GM18519 (cell line): Measurements from ENCODE around the gene ENHO.
A peak's percentile ranks its signal among the peaks of the same experiment; 100 is the strongest.
"Not testable (repeated sequence)": the region's sequence is repeated elsewhere in the genome, so short reads cannot be mapped to it uniquely, and the experiment has no call there.

Experiments used
- ATAC-seq: cut with Tn5 transposase; IDR thresholded peaks from one replicate; pipeline ENCODE4 v1.9.1; 2021; ENCODE audit warnings: mild to moderate bottlenecking, moderate library complexity; ENCODE audit not compliant: unreplicated experiment, low FRiP score

The ENHO gene

DNA sequence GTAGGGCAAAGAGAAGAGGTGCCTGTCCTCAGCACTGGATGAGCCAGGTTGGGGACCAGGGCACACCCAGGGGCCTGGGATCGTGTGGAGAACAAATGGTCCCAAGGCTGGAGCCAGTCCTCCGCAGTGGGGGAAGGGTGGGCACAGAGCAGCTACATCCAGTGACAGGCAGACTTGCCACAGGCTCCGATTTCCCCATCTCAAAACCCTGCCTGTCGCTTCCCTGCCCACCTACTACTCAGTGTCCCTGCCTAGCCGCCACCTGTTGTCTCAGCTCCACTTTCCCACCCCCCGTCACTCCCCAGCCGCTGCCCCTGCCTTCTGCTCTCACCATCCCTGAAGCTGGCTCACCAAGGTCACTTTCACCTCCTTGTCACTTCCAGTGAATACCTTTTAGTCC, 13.9 kb upstream of the ENHO start:
- ATAC-seq, result no peak

DNA sequence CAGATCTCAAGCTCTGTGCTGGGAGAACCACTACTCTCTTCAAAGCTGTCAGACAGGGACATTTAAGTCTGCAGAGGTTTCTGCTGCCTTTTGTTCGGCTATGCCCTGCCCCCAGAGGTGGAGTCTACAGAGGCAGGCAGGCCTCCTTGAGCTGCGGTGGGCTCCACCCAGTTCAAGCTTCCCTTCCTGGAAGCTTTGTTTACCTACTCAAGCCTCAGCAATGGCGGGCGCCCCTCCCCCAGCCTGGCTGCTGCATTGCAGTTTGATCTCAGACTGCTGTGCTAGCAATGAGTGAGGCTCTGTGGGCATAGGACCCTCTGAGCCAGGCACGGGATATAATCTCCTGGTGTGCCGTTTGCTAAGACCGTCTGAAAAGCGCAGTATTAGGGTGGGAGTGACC, 9.3 kb upstream of the ENHO start:
- not testable (repeated sequence) for ATAC-seq

DNA sequence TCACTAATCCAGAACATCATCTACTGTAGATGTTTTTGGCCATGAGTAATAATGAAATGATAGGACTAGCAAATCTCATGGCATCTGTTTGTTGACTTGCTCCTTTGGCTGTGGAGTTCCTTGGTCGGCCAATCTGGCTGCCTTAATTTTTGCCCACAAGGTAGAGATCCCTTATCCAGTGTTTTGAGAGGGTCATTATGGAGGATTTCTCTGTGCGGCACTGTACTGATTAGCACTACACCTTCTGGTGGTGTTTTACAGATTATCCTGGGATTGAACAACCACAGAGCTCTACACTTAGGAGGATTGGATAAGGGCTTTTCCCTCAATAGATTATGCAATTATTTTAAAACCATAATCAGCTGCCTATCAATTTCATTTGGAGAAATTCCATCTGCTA, 3.2 kb upstream of the ENHO start:
- ATAC-seq, result no peak

DNA sequence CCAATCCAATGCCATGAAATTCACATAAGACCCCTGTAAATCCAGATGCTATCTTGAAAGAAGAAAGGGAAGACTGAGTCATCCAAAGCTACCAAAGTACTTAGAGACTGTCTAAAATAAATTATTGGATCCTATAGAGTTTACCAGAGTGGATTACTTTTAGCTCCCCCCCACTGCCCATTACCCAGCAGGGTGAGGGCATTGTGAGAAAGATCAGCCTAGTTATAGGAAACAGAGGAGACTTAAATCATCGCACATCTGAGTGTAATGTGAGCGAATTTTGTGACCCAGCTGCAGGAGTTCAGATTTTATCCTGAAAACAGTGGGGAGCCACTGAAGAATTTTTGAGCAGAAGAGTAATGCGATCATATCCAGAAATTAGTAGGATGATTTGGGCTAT, 1.6 kb upstream of the ENHO start:
- ATAC-seq, result no peak

DNA sequence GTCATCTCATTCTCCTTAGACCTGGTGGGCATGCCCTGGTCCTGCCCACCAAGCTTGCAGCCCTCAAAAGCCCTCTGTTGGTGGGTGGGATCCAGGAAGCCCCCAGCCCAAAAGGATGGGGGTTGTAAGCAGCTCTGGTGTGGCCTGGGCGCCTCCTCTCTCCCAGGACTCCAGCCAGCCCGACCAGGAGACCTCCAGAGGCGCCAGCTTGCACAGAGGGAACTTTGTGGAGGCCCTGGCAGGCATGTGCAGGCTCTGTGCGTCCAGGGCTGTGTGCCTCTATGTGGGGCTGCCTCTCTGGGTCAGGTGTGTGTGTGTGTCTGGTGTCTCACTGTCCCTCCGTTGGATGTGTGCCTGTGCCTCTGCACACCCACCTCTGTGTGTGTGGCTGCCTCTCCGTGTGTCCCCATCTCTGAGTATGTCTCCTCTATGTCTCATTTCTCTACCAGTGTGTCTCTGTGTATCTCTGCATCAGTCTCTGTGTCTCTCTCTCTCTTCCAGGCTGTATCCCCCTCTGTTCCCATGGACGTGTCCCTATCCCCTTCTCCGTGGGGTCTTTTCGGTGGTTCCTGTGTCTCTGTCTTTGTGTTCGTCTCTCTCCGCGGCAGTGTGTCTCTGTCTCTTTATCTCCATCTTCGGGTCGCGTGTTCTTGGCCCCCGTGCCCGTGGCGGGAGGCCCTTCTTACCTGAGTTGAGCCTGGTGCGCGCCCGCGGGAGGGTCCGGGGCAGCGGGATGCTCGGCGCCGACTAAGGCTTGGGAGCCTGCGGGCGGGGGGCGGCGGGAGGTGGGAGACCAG, 501 bp downstream of the ENHO start:
- peak; percentile 11 for ATAC-seq

DNA sequence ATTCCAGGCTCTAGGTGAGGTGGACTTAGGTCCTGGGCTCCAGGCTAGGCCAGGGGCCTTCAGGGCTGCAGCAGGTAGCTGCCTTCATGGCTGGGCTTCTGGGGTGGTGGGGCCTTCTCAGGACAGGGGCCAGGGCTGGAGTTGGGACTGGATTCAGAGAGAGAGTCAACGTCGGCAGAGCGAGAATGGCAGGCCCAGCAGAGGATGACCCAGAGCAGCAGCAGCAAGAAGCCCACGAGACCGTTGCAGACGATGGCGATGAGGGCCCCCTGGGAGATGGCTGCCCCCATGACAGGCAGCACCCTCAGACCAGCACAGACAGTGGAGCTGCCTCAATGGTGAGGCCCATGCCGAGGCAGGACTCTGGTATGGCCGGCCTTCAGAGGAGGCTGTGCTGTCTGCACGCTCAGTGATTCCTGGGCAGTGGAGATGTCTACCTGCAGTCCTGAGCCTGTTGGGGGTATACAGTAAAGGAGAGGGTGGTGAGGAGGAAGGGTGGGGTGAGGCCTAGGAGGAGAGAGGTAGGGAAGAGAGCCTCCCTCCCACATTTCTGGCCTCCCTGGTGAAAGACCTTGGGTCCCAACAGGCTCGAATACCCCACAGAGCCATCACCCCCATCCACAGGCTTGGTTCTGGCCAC, 1.3 kb downstream of the ENHO start:
- no peak for ATAC-seq

DNA sequence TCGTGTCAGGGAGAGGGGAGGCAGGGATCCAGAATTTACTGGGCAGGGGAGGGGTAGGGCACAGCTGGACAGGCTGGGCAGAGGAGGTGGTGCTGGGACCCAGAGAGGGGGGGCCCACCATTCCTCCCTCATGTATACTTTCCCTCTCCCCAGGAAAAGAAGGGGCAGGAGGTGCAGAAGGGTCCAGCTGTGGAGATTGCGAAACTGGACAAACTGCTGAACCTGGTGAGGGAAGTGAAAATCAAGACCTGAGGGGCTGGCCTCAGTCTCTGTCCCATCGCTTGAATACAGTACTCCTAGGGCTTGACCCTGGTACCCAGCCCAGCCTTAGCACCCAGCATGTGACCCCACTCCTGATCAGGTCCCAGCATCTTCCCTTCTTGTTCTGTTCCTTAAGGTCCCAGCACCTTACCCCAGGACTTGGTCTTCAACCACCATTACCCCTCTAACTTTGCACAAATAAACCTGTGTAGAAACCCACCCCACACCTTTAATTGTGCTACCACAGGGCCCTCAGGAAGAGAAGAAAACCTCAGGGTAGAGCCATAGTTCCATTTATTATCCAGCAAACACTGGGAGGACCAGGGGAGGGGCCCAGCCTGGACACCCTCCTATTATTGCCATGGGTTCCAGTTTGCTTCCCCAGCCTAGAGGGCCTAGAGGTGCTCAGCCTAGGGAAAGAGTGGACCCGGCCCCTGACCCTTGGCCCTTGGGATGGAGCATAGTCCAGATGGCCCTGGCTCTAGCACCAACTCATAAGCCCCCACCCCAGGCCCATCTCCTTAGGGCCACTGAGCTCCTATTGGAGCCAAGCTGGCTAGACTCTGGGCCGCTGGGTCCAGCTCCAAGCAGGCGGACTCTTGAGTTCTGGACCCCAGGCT, 2.0 kb downstream of the ENHO start:
- no peak for ATAC-seq

DNA sequence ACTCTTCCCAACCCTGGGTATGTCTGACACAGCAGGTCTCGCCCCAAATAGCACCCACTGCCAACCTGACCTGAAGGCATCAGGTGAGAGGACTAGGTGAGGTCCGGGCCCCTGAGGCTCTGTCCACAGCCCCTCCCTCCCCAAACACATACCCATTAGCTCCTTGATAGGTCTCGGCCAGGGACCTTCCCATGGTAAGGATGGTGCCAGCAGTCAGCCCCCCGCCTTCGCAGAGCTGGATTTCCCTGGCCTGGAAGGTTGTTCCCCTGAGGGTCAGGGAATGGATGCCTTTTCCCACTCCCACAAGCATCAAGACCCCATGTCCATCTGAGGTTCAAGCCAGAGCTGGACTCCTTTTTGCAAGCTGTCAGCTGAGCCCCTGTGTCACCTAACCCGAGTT, 2.7 kb downstream of the ENHO start:
- ATAC-seq, result no peak

DNA sequence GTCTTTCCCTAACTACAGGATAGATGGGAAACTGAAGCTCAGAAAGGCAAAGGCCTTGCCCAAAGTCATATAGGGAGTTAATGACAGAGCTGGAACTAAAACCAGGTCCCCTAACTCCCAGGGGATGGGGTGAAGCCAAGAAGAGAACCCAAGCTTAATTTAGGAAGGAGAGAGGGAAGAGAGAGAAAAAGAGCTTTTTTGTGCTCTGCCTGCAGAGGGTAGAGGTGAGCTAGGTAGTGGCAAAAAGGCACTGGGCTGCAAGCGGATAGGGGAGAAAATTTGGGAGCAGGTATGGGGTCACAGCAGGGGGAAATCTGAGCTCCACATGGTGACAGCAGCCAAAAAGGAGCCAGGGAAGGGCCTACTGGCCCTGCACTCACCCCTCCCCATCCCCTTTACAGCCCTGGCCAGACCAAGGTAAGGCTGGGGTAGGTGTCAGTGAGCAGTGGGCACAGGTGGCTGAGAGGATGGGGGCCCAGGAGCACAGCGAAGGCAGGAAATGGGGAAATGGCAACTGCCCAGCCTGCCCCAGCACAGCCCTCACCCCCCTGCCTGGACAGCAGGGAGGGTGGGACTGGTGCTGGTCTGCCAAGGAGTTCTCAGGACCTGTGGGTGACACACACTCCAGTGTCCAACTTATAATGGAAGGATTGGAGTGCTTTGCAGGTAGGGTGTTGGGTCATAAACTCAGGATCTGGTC, 3.3 kb downstream of the ENHO start:
- ATAC-seq, result no peak

DNA sequence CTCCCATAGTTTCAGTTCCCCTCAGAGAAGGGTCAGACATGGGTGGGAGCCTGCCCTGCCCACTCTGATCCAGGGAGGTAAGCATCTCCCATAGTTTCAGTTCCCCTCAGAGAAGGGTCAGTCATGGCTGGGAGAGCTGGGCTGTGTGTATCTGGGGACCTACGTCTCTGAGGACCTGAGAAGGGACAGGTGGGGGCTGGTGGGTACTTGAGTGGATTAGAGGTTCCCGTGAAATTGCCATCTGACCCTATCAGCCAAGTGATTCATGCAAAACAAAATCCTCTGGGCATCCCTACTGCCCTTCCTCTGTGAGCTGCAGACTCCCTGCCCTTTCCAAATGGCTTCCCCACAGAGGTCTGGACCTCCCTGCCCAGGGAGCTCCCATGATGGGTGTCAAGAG, 3.9 kb downstream of the ENHO start:
- ATAC-seq, result no peak

DNA sequence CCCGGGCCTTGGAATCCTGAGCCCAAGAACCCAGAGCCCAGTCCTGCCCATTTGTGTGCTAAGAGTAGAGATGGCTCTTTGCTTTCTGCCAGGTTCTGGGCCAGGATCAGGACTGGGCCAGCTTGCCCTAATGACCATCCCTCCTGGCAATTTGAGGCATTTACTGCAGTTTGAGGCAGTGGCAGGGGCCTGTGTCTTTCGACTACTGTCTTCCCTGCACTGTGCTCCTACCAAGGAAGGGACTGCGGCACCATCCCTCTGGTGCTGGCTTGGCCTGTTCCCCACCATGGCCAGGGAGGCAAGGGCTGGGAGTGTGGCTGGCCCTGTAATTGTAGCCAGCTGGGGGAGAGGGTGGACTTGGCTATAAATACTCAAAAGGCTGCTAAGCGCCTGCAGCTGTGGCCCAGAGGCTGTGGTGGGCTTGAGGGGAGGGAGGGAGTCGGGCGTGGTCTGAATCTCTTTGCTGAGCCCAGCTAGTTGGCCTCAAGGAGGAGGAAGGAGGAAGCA, 4.6 kb downstream of the ENHO start:
- ATAC-seq, result no peak

DNA sequence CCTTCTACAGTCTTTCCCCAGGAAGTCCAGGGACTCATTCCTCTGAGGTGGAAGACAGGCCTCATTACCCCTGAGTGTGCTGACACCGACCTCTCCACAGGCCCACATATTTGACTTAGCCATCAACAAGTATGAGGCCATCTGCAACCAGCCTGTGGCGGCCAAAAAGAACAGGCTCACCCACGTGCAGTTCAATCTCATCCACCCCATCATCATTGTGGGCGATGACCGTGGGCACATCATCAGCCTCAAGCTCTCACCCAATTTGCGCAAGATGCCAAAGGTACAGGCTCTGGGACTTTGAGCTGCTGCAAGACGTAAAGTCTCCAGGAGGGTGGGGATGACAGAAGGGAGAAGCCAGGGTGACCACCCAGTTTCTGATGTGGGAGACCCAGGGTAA, 5.6 kb downstream of the ENHO start:
- no peak for ATAC-seq

DNA sequence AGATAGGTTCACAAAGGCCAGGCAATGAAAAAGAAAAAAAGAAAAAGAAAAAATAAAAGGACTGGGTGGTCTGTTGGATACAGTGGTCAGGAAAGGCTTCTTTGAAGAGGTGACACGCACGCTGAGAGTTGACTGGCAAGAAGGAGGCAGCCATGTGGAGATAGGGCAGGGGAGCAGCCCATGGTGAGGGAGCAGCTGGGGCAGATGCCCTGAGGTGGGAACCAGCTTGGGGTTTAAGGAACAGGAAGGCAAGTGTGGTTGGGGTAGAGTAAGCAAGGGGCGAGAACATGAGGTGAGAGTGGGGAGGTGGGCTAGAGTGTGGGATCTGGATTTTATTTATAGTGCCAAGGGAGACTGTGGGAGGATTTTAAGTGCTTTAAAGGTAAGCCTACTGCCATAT, 6.8 kb downstream of the ENHO start:
- ATAC-seq, result no peak

DNA sequence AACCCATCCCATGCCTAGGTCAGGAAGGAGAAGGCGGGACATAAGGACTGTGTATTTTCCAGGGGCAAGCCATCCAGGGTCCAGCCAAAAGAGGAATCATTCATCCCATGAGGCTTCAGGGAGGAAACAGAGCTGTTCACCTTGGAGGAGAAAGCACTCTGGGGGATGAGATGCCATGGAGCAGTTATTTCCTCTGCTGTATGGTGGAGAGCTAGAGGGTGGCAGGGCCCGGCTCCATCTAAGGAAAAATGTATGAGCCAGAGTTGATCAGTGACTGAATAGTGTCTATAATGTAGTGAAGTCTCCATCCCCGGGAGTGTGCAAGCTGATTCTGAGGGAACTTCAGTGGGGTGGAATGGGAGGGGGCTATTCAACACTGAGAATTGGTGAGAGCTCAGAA, 8.0 kb downstream of the ENHO start:
- no peak for ATAC-seq

DNA sequence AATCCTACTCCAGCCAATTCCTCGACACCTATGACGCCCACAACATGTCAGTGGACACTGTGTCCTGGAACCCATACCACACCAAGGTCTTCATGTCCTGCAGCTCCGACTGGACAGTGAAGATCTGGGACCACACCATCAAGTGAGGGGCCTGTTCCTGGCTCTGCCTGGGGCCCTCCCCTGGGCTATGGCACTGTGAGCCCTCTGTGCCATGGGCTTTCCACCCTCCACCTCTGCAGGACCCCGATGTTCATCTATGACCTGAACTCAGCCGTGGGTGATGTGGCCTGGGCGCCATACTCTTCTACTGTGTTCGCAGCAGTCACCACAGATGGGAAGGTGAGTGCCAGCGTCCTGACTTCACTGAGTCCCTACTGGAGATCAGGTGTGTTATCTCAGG, 8.4 kb downstream of the ENHO start:
- ATAC-seq, result no peak

DNA sequence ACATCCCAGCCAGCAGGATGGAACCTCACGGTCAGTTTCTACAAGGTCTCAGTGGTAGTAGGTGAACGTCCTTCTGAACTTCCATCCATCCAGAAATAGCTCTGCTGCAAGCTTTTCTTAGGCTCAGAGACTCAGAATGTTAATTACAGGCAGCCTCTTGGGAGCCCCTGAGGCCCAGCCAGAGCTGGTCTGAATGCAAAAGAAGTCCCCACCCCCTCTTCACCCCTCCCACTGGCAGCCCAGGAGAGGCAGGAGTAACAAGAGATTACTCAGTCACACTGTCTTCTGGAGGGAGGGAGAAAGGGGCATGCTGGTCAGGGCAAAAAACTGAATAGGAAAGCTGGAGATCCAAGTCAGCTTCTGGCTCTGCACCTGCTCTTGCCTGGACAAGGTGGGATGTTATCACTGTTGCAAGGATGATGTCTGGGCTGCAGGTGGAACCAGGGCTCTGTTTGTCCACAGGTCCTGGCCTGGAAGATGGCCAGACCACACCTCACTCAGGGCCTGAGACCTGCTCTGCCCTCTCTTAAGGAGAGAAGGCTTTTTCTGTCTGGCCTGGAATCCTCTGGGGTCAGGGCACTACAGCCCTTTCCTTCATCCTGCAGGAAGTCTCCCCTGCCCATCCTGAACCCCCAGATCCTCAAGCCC, 9.1 kb downstream of the ENHO start:
- no peak for ATAC-seq

DNA sequence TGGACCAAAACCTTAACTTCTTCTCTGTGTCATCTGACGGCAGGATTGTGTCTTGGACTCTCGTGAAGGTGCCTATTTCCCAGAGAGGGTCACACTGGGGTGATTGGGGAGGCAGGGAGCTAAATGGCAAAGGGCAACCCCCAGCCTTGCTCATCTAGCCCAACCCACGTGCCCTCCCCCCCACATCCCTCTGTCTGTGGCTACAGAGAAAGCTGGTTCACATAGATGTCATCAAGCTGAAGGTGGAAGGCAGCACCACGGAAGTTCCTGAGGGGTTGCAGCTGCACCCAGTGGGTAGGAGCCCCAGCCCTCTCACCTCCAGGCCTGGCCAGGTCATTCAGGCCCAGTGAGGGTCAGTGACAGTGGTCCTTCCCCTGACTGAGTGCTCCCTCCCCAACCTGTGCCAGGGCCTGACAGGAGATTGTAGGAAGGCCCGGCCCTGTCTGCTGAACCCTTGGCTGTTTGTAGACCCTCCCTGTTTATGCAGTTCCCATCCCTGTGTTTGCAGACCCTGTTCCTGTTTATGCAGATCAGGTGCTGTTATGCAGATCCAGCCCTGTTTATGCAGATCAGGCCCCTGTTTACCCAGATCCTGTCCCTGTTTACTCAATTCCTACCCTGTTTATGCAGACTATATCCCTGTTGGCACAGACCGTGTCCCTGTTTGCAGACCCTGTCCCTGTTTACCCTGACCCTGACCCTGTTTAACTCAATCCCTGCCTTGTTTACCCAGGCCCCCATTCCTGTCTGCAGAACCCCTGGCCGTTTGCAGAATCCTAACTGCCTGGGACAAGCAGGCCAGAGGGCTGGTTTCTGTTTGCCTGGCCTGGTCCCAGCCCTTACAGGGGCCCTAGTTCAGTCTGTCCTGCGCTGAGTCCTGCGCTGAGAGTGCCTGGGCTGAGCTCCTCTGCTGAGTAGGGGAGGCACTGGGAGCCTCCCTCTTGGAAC, 10.4 kb downstream of the ENHO start:
- no peak for ATAC-seq

DNA sequence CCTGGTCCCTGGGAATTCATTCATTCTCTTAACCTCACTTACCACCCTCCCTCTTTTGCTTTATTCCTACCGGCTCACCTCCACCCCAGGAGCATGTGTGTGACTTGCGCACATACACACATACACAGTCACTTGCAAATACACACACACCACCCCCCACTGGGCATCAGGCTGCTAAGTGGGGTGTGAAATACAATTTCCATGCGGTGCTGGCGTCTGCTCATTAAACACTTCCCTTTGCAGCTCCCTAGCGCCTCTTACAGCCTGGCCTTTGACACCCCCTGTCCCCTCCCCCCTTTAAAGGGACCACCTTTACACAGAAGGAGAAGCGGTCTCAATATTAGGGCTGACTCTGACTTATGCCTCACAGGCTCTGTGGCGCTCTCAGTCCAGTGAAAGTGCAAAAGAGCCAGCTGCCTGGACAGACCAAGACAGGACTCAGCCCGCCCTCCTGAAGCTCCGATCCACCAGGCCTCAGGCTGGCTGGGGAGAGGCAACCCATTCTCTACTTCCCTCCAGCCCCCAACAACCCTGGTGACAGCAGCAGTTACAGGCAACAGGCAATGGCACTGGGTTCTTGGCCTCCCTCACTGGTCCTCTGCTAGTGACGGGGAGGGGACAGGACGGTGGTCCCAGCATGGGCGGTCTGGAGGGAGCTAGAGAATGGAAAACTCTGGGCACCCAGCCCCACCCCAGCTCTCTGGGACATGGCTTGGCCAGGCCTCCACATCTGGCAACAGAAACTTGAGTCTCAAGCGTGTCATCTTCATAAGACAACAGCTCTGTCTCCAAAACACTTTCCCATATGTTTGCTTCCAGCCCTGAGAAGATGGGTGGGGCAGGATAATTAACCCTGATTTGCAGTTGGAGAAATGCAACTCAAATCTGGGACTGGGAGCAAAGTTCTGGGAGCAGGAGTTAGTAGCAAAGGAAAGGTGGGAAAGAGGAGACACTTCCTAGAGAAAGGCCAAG, 12.0 kb downstream of the ENHO start:
- no peak for ATAC-seq
